GM23248 (cell line): ENCODE data around the gene TEKT3. TPM values are rescaled to one million over a fixed set of nuclear protein-coding genes. Genes with fewer than 3 reads are reported as not detected.

Experiments used
- DNase-seq: peaks from one replicate; pipeline ENCODE4 v3.0.0-alpha.2; 2015
- H2AFZ ChIP-seq: fragments of 200-600 bp; sonication (generic); 2 replicates; pipeline ENCODE4 v1.6.1; 2016; ENCODE audit warnings: antibody characterized with exemption
- H3F3A ChIP-seq: fragments of 200-600 bp; sonication (generic); 2 replicates; pipeline ENCODE4 v1.6.1; 2016; ENCODE audit warnings: mild to moderate bottlenecking, antibody characterized with exemption, mixed run types; ENCODE audit not compliant: insufficient read depth
- H3K27ac ChIP-seq: fragments of 200-600 bp; sonication (generic); 2 replicates; pipeline ENCODE4 v1.5.1; 2016; ENCODE audit warnings: mild to moderate bottlenecking
- H3K27me3 ChIP-seq: fragments of 200-600 bp; sonication (generic); replicated peaks from 2 replicates; pipeline ENCODE4 v1.6.1; 2016; ENCODE audit warnings: mild to moderate bottlenecking; ENCODE audit not compliant: insufficient read depth
- H3K36me3 ChIP-seq: fragments of 200-600 bp; sonication (generic); 2 replicates; pipeline ENCODE4 v1.6.1; 2016; ENCODE audit warnings: low read depth, mild to moderate bottlenecking
- H3K4me1 ChIP-seq: fragments of 200-600 bp; sonication (generic); 2 replicates; pipeline ENCODE4 v1.6.1; 2016; ENCODE audit warnings: mild to moderate bottlenecking; ENCODE audit not compliant: insufficient read depth
- H3K4me2 ChIP-seq: fragments of 200-600 bp; sonication (generic); one replicate; pipeline ENCODE4 v1.6.1; 2016; ENCODE audit warnings: mild to moderate bottlenecking; ENCODE audit not compliant: unreplicated experiment
- H3K4me3 ChIP-seq: fragments of 200-600 bp; sonication (generic); 2 replicates; pipeline ENCODE4 v1.5.1; 2016; ENCODE audit warnings: mild to moderate bottlenecking
- H3K79me2 ChIP-seq: fragments of 200-600 bp; sonication (generic); 2 replicates; pipeline ENCODE4 v1.6.1; 2016; ENCODE audit warnings: mild to moderate bottlenecking; ENCODE audit not compliant: insufficient read depth
- H3K9ac ChIP-seq: fragments of 200-600 bp; sonication (generic); 2 replicates; pipeline ENCODE4 v1.6.1; 2016; ENCODE audit warnings: mild to moderate bottlenecking
- H3K9me2 ChIP-seq: fragments of 200-600 bp; sonication (generic); 2 replicates; pipeline ENCODE4 v1.6.1; 2016; ENCODE audit warnings: mixed run types, mild to moderate bottlenecking, moderate library complexity; ENCODE audit not compliant: insufficient read depth
- H3K9me3 ChIP-seq: fragments of 200-600 bp; sonication (generic); one replicate; pipeline ENCODE4 v1.6.1; 2017; ENCODE audit warnings: low read depth
- H4K20me1 ChIP-seq: fragments of 200-600 bp; sonication (generic); 2 replicates; pipeline ENCODE4 v1.6.0; 2016; ENCODE audit not compliant: insufficient read depth
- EZH2 ChIP-seq: fragments of 200-600 bp; sonication (generic); IDR thresholded peaks from 2 replicates; pipeline ENCODE4 v1.6.1; 2018; ENCODE audit warnings: antibody characterized with exemption, mild to moderate bottlenecking; ENCODE audit not compliant: insufficient read depth, poor library complexity, severe bottlenecking
- EZH2phosphoT487 ChIP-seq: fragments of 200-600 bp; sonication (generic); IDR thresholded peaks from 2 replicates; pipeline ENCODE4 v1.6.1; 2018; ENCODE audit warnings: antibody characterized with exemption, moderate library complexity, mild to moderate bottlenecking, low read depth; ENCODE audit not compliant: insufficient read depth
- WGBS, 2 experiments: methylation state at CpG; one replicate each; pipeline ENCODE4 v1.1.6; 2015 to 2017; ENCODE audit warnings: low lambda C conversion rate in 2 of 2, low coverage in 1 of 2; ENCODE audit errors: missing lambda C conversion rate in 2 of 2; 5-methylcytosine and 5-hydroxymethylcytosine counted together
- in situ Hi-C: fragments of 300-500 bp; cut with MboI; formaldehyde crosslinking; loops from 2 replicates; pipeline ENCODE4 v1.15.0; 2020
- polyA plus RNA-seq: library from polyadenylated mRNA; unstranded; fragments of >200 nt; fragmentation: Nextera tagmentation; extraction: Ambion mirVana; gene quantifications from 2 replicates; pipeline ENCODE4 v1.2.1, GENCODE V29; 2016
- total RNA-seq: library from RNA; depleted of rRNA; stranded (reverse); fragments of >200 nt; shearing (Covaris generic); gene quantifications from 2 replicates; pipeline ENCODE4 v1.2.3, GENCODE V29; 2014

TEKT3 gene
- total and polyA plus RNA-seq, 2 experiments from 2014 or later, result not detected

- Histone ChIP-seq H3K9me2 (no peaks in the 10 kb centered on the region), H3K27ac (no peak overlapping the region), H3K4me3 (no peak overlapping the region), H3K9me3 (no peaks in the 10 kb centered on the region), H3K4me2 (no peak overlapping the region), H4K20me1 (no peaks in the 10 kb centered on the region), H3F3A (peaks cover 20% of the 10 kb centered on the region), H2AFZ (no peak overlapping the region), H3K9ac (no peak overlapping the region), H3K27me3 (peaks cover 7% of the 10 kb centered on the region; the same call in 1 of the 2 replicates), H3K4me1 (peaks cover 25% of the 10 kb centered on the region), H3K36me3 (no peaks in the 10 kb centered on the region), H3K79me2 (no peaks in the 10 kb centered on the region)
- TF ChIP-seq EZH2, result no peak
- in situ Hi-C loops, result no loop called here
- DNase-seq, result no peak
- WGBS, 2 experiments, result 92% methylated on average over 9 of the region's 9 CpGs
Observed at GRCh38 chr17:15270628-15271381, 70.6 kb downstream of the TEKT3 start.

- H3K36me3 ChIP-seq, result no peaks in the 10 kb centered on the region
- peaks cover 20% of the 10 kb centered on the region for H3F3A ChIP-seq
- H2AFZ ChIP-seq, result no peak overlapping the region
- H3K9me2 ChIP-seq, result no peaks in the 10 kb centered on the region
- H3K4me3 ChIP-seq, result no peak overlapping the region
- no peak overlapping the region for H3K9ac ChIP-seq
- no peaks in the 10 kb centered on the region for H3K9me3 ChIP-seq
- no peaks in the 10 kb centered on the region for H4K20me1 ChIP-seq
- H3K27ac ChIP-seq, result no peak overlapping the region
- in situ Hi-C loops, result loop anchor here (5.0 to 10.0 kb wide), 3 partner anchors 105 to 168 kb away; no protein-coding TSS in a partner anchor
- H3K4me1 ChIP-seq, result peaks cover 25% of the 10 kb centered on the region
- H3K79me2 ChIP-seq, result no peaks in the 10 kb centered on the region
- TF ChIP-seq EZH2phosphoT487 (no peak), EZH2 (no peak)
- H3K4me2 ChIP-seq, result no peak overlapping the region
- peaks cover 7% of the 10 kb centered on the region; the same call in 1 of the 2 replicates for H3K27me3 ChIP-seq
- DNase-seq, result no peak
- WGBS, 2 experiments, result 87 to 90% methylated on average over 5 of the region's 5 CpGs
Observed at GRCh38 chr17:15269780-15270089, 71.7 kb downstream of the TEKT3 start.

- no peak overlapping the region for H3K27ac ChIP-seq
- WGBS, 2 experiments, result 84 to 92% methylated on average over 7 of the region's 7 CpGs
- no peaks in the 10 kb centered on the region for H3K9me2 ChIP-seq
- no peak for DNase-seq
- H3K4me3 ChIP-seq, result no peak overlapping the region
- in situ Hi-C loops, result loop anchor here (5.0 to 10.0 kb wide), 3 partner anchors 106 to 168 kb away; no protein-coding TSS in a partner anchor
- no peaks in the 10 kb centered on the region for H3K9me3 ChIP-seq
- no peaks in the 10 kb centered on the region for H3K36me3 ChIP-seq
- peaks cover 7% of the 10 kb centered on the region; the same call in 1 of the 2 replicates for H3K27me3 ChIP-seq
- TF ChIP-seq EZH2 (no peak), EZH2phosphoT487 (no peak)
- no peak overlapping the region for H2AFZ ChIP-seq
- no peaks in the 10 kb centered on the region for H3K79me2 ChIP-seq
- peaks cover 25% of the 10 kb centered on the region for H3K4me1 ChIP-seq
- no peak overlapping the region for H3K4me2 ChIP-seq
- peaks cover 19% of the 10 kb centered on the region for H3F3A ChIP-seq
- no peak overlapping the region for H3K9ac ChIP-seq
- H4K20me1 ChIP-seq, result no peaks in the 10 kb centered on the region
Observed at GRCh38 chr17:15269087-15269779, 72.2 kb downstream of the TEKT3 start.

- H3K4me2 ChIP-seq, result no peak overlapping the region
- in situ Hi-C loops, result loop anchor here (5.0 to 10.0 kb wide), 3 partner anchors 106 to 169 kb away; no protein-coding TSS in a partner anchor
- no peaks in the 10 kb centered on the region for H3K36me3 ChIP-seq
- H3K9ac ChIP-seq, result no peak overlapping the region
- H3K9me3 ChIP-seq, result no peaks in the 10 kb centered on the region
- DNase-seq, result no peak
- no peaks in the 10 kb centered on the region for H3K9me2 ChIP-seq
- no peak overlapping the region for H3K4me3 ChIP-seq
- peaks cover 24% of the 10 kb centered on the region for H3K4me1 ChIP-seq
- H2AFZ ChIP-seq, result no peak overlapping the region
- H3K27me3 ChIP-seq, result peaks cover 7% of the 10 kb centered on the region; the same call in 1 of the 2 replicates
- H4K20me1 ChIP-seq, result no peaks in the 10 kb centered on the region
- no peak overlapping the region for H3K27ac ChIP-seq
- no peaks in the 10 kb centered on the region for H3K79me2 ChIP-seq
- peaks cover 15% of the 10 kb centered on the region for H3F3A ChIP-seq
- WGBS, 2 experiments, result 44 to 55% methylated on average over 1 of the region's 1 CpG
- no peak for TF ChIP-seq EZH2
- no peak for TF ChIP-seq EZH2phosphoT487
Observed at GRCh38 chr17:15268461-15268860, 72.9 kb downstream of the TEKT3 start.
